ENCODE results near the gene MGLL.
A peak's percentile ranks its signal among the peaks of the same experiment; 100 is the strongest.

Gene MGLL

GRCh38 chr3:127822041-127822681 is at the start of gene MGLL:
Gene MGLL (minus strand): TSS chr3:127822515. CDS start chr3:127822318, 197 bp downstream.
- peak; percentile 42 for DNase-seq

GRCh38 chr3:127870156-127870555 is 47.8 kb upstream of the MGLL start:
- DNase-seq, result no peak

- peak; percentile 67 for DNase-seq
Observed at GRCh38 chr3:127867986-127868385, 45.7 kb upstream of the MGLL start.

- DNase-seq, result no peak
Observed at GRCh38 chr3:127867412-127867811, 45.1 kb upstream of the MGLL start.

GRCh38 chr3:127865941-127866340 is 43.6 kb upstream of the MGLL start:
- peak; percentile 75 for DNase-seq

- DNase-seq, result no peak
Observed at GRCh38 chr3:127860211-127860696, 37.9 kb upstream of the MGLL start.

GRCh38 chr3:127859730-127860129 is 37.4 kb upstream of the MGLL start:
- DNase-seq, result no peak

- DNase-seq, result no peak
Observed at GRCh38 chr3:127858937-127859336, 36.6 kb upstream of the MGLL start.

GRCh38 chr3:127858521-127858920 is 36.2 kb upstream of the MGLL start:
- DNase-seq, result no peak

GRCh38 chr3:127857333-127857732 is 35.0 kb upstream of the MGLL start:
- DNase-seq, result peak; percentile 5

- DNase-seq, result no peak
Observed at GRCh38 chr3:127856801-127857200, 34.5 kb upstream of the MGLL start.

- DNase-seq, result no peak
Observed at GRCh38 chr3:127855246-127855645, 32.9 kb upstream of the MGLL start.

- no peak for DNase-seq
Observed at GRCh38 chr3:127853681-127854080, 31.4 kb upstream of the MGLL start.

GRCh38 chr3:127851899-127852298 is 29.6 kb upstream of the MGLL start:
- DNase-seq, result no peak

- no peak for DNase-seq
Observed at GRCh38 chr3:127849368-127849767, 27.1 kb upstream of the MGLL start.

GRCh38 chr3:127848131-127849129 is 26.1 kb upstream of the MGLL start:
- DNase-seq, result peak; percentile 18

GRCh38 chr3:127847236-127847720 is 25.0 kb upstream of the MGLL start:
- no peak for DNase-seq

- no peak for DNase-seq
Observed at GRCh38 chr3:127846576-127846975, 24.3 kb upstream of the MGLL start.

GRCh38 chr3:127844326-127844942 is 22.1 kb upstream of the MGLL start:
- DNase-seq, result no peak

- DNase-seq, result no peak
Observed at GRCh38 chr3:127840671-127841070, 18.4 kb upstream of the MGLL start.

GRCh38 chr3:127839099-127839498 is 16.8 kb upstream of the MGLL start:
- no peak for DNase-seq

GRCh38 chr3:127835993-127836882 is 13.9 kb upstream of the MGLL start:
- DNase-seq, result no peak
